ENCODE results near the gene FERMT2.
"Not testable (repeated sequence)": the region's sequence is repeated elsewhere in the genome, so short reads cannot be mapped to it uniquely, and the experiment has no call there.

FERMT2 gene

GRCh38 chr14:52901357-52901980, 49.4 kb downstream of the FERMT2 start:
- no peak for DNase-seq (ENCODE audit: low spot score)

- DNase-seq (ENCODE audit: low spot score) = no peak
Measured at GRCh38 chr14:52900731-52901130, 50.1 kb downstream of the FERMT2 start.

- DNase-seq (ENCODE audit: low spot score) = no peak
Measured at GRCh38 chr14:52898496-52898895, 52.4 kb downstream of the FERMT2 start.

- no peak for DNase-seq (ENCODE audit: low spot score)
Measured at GRCh38 chr14:52895000-52895399, 55.9 kb downstream of the FERMT2 start.

GRCh38 chr14:52891800-52892199, 59.0 kb downstream of the FERMT2 start:
- no peak for DNase-seq (ENCODE audit: low spot score)

GRCh38 chr14:52888839-52889838, 61.7 kb downstream of the FERMT2 start:
- no peak for DNase-seq (ENCODE audit: low spot score)

GRCh38 chr14:52888159-52888558, 62.7 kb downstream of the FERMT2 start:
- no peak for DNase-seq (ENCODE audit: low spot score)

- DNase-seq (ENCODE audit: low spot score) = no peak
Measured at GRCh38 chr14:52885230-52885629, 65.6 kb downstream of the FERMT2 start.

- no peak for DNase-seq (ENCODE audit: low spot score)
Measured at GRCh38 chr14:52883658-52884057, 67.2 kb downstream of the FERMT2 start.

GRCh38 chr14:52882824-52883223, 68.0 kb downstream of the FERMT2 start:
- DNase-seq (ENCODE audit: low spot score) = no peak

- no peak for DNase-seq (ENCODE audit: low spot score)
Measured at GRCh38 chr14:52879958-52880357, 70.9 kb downstream of the FERMT2 start.

GRCh38 chr14:52878946-52879345, 71.9 kb downstream of the FERMT2 start:
- DNase-seq (ENCODE audit: low spot score) = no peak

- DNase-seq (ENCODE audit: low spot score) = no peak
Measured at GRCh38 chr14:52878469-52878868, 72.4 kb downstream of the FERMT2 start.

GRCh38 chr14:52877628-52878027, 73.2 kb downstream of the FERMT2 start:
- no peak for DNase-seq (ENCODE audit: low spot score)

GRCh38 chr14:52876806-52877205, 74.0 kb downstream of the FERMT2 start:
- no peak for DNase-seq (ENCODE audit: low spot score)

- DNase-seq (ENCODE audit: low spot score) = no peak
Measured at GRCh38 chr14:52876311-52876710, 74.5 kb downstream of the FERMT2 start.

- no peak for DNase-seq (ENCODE audit: low spot score)
Measured at GRCh38 chr14:52875707-52876106, 75.1 kb downstream of the FERMT2 start.

- DNase-seq (ENCODE audit: low spot score) = no peak
Measured at GRCh38 chr14:52874389-52874788, 76.5 kb downstream of the FERMT2 start.

- no peak for DNase-seq (ENCODE audit: low spot score)
Measured at GRCh38 chr14:52873694-52874093, 77.2 kb downstream of the FERMT2 start.

GRCh38 chr14:52873065-52873464, 77.8 kb downstream of the FERMT2 start:
- DNase-seq (ENCODE audit: low spot score) = no peak

GRCh38 chr14:52871606-52872005, 79.2 kb downstream of the FERMT2 start:
- no peak for DNase-seq (ENCODE audit: low spot score)

GRCh38 chr14:52868911-52869618, 81.8 kb downstream of the FERMT2 start:
- DNase-seq (ENCODE audit: low spot score) = no peak

- DNase-seq (ENCODE audit: low spot score) = not testable (repeated sequence)
Measured at GRCh38 chr14:52864893-52865292, 86.0 kb downstream of the FERMT2 start.
